ENCODE results near the gene SERGEF.

Gene SERGEF

GRCh38 chr11:17748761-17749721 is 263.8 kb downstream of the SERGEF start:
- DNase-seq (ENCODE audit: low read depth) = no peak

GRCh38 chr11:17748044-17748443 is 264.8 kb downstream of the SERGEF start:
- DNase-seq (ENCODE audit: low read depth) = no peak

- no peak for DNase-seq (ENCODE audit: low read depth)
Measured at GRCh38 chr11:17747131-17747955, 265.5 kb downstream of the SERGEF start.

GRCh38 chr11:17746096-17746495 is 266.8 kb downstream of the SERGEF start:
- no peak for DNase-seq (ENCODE audit: low read depth)

GRCh38 chr11:17745023-17745772 is 267.6 kb downstream of the SERGEF start:
- DNase-seq (ENCODE audit: low read depth) = no peak

- DNase-seq (ENCODE audit: low read depth) = peak; percentile 30
Measured at GRCh38 chr11:17744151-17744940, 268.5 kb downstream of the SERGEF start.

- peak; percentile 47 for DNase-seq (ENCODE audit: low read depth)
Measured at GRCh38 chr11:17743808-17744119, 269.1 kb downstream of the SERGEF start.

- DNase-seq (ENCODE audit: low read depth) = no peak
Measured at GRCh38 chr11:17743026-17743807, 269.6 kb downstream of the SERGEF start.

- DNase-seq (ENCODE audit: low read depth) = no peak
Measured at GRCh38 chr11:17742019-17742418, 270.8 kb downstream of the SERGEF start.

GRCh38 chr11:17741487-17741886 is 271.4 kb downstream of the SERGEF start:
- DNase-seq (ENCODE audit: low read depth) = no peak

- no peak for DNase-seq (ENCODE audit: low read depth)
Measured at GRCh38 chr11:17740649-17741235, 272.1 kb downstream of the SERGEF start.

- DNase-seq (ENCODE audit: low read depth) = no peak
Measured at GRCh38 chr11:17739945-17740338, 272.9 kb downstream of the SERGEF start.

GRCh38 chr11:17738151-17738973 is 274.5 kb downstream of the SERGEF start:
- DNase-seq (ENCODE audit: low read depth) = no peak
